Loucy (cell line): ENCODE results near the gene MFSD6.

Experiments
- H2AFZ ChIP-seq: fragments of 200-600 bp; sonication (generic); 2 replicates; pipeline ENCODE4 v1.6.0; 2016; ENCODE audit warnings: antibody characterized with exemption, mild to moderate bottlenecking, low read length, moderate library complexity
- H3F3A ChIP-seq: fragments of 200-600 bp; 2 replicates; pipeline ENCODE4 v1.6.0; 2016; ENCODE audit warnings: antibody characterized with exemption, low read depth, mild to moderate bottlenecking
- H3K27me3 ChIP-seq: fragments of 200-600 bp; sonication (generic); 2 replicates; pipeline ENCODE4 v1.6.1; 2014; ENCODE audit warnings: low read length, mild to moderate bottlenecking; ENCODE audit not compliant: insufficient read depth, poor library complexity, severe bottlenecking
- H3K36me3 ChIP-seq: fragments of 200-600 bp; sonication (generic); 2 replicates; pipeline ENCODE4 v1.6.1; 2016; ENCODE audit warnings: low read length; ENCODE audit not compliant: insufficient read depth
- H3K4me1 ChIP-seq: fragments of 200-600 bp; sonication (generic); 2 replicates; pipeline ENCODE4 v1.5.1; 2014; ENCODE audit warnings: low read length, mild to moderate bottlenecking; ENCODE audit not compliant: insufficient read depth, poor library complexity, severe bottlenecking
- H3K4me2 ChIP-seq: fragments of 200-600 bp; sonication (generic); 2 replicates; pipeline ENCODE4 v1.6.0; 2014; ENCODE audit warnings: antibody characterized with exemption, low read length, low read depth, mild to moderate bottlenecking; ENCODE audit not compliant: poor library complexity, severe bottlenecking
- H3K4me3 ChIP-seq: fragments of 200-600 bp; sonication (generic); 2 replicates; pipeline ENCODE4 v1.5.1; 2014; ENCODE audit warnings: low read length, mild to moderate bottlenecking, mixed read lengths; ENCODE audit not compliant: poor library complexity, severe bottlenecking
- H3K79me2 ChIP-seq: fragments of 200-600 bp; sonication (generic); 2 replicates; pipeline ENCODE4 v1.6.1; 2014; ENCODE audit warnings: low read length; ENCODE audit not compliant: insufficient read depth
- H3K9ac ChIP-seq: fragments of 200-600 bp; sonication (generic); 2 replicates; pipeline ENCODE4 v1.6.0; 2014; ENCODE audit warnings: mild to moderate bottlenecking, low read depth, low read length, moderate library complexity; ENCODE audit not compliant: poor library complexity, severe bottlenecking
- H3K9me2 ChIP-seq: fragments of 200-600 bp; sonication (generic); replicated peaks from 2 replicates; pipeline ENCODE4 v1.6.1; 2016; ENCODE audit warnings: low read depth, low read length, mixed read lengths
- H3K9me3 ChIP-seq: fragments of 200-600 bp; sonication (generic); 2 replicates; pipeline ENCODE4 v1.6.1; 2014; ENCODE audit warnings: mild to moderate bottlenecking, antibody characterized with exemption, low read length, low read depth; ENCODE audit not compliant: insufficient read depth
- H4K20me1 ChIP-seq: fragments of 200-600 bp; sonication (generic); 2 replicates; pipeline ENCODE4 v1.6.0; 2014; ENCODE audit warnings: antibody characterized with exemption, low read length, mild to moderate bottlenecking; ENCODE audit not compliant: insufficient read depth, poor library complexity, severe bottlenecking
- EZH2phosphoT487 ChIP-seq: fragments of 200-600 bp; IDR thresholded peaks from 2 replicates; pipeline ENCODE4 v1.6.1; 2018; ENCODE audit warnings: antibody characterized with exemption, mild to moderate bottlenecking, moderate library complexity, borderline replicate concordance
- TF ChIP-seq, protein P1 (sequence below): fragments of 200-600 bp; sonication (generic); conservative IDR thresholded peaks from 2 replicates; pipeline ENCODE4 v1.5.1; 2014; ENCODE audit warnings: mild to moderate bottlenecking, antibody characterized with exemption, low read length

Gene MFSD6

DNA sequence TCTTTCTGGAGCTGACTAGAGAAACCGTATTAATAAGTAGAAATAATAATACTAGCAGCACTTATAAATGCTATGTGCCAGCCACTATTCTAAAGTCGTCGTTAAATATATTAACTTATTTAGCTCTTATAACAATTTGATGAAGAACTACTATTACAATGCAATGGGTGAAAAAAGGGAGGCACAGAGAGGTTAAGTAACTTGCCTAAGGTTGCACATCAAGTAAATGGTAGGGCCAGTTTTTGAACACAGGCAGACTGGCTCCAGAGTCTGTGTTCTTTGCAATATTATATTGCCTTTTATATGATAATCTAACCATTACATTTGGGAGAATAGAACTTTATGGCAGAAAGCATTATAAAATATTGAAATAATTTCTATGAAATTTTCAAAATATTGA, 47.2 kb upstream of the MFSD6 start:
- Histone ChIP-seq H3K36me3 (no peaks in the 10 kb centered on the region; the same call in 1 of the 2 replicates), H3K79me2 (no peaks in the 10 kb centered on the region), H2AFZ (no peak overlapping the region), H3K4me1 (peaks cover 11% of the 10 kb centered on the region), H3K4me2 (no peak overlapping the region), H3F3A (no peaks in the 10 kb centered on the region), H3K9me2 (no peaks in the 10 kb centered on the region), H4K20me1 (no peaks in the 10 kb centered on the region), H3K9me3 (no peaks in the 10 kb centered on the region), H3K27me3 (no peaks in the 10 kb centered on the region), H3K9ac (no peak overlapping the region), H3K4me3 (no peak overlapping the region)
- TF ChIP-seq, protein P1, sequence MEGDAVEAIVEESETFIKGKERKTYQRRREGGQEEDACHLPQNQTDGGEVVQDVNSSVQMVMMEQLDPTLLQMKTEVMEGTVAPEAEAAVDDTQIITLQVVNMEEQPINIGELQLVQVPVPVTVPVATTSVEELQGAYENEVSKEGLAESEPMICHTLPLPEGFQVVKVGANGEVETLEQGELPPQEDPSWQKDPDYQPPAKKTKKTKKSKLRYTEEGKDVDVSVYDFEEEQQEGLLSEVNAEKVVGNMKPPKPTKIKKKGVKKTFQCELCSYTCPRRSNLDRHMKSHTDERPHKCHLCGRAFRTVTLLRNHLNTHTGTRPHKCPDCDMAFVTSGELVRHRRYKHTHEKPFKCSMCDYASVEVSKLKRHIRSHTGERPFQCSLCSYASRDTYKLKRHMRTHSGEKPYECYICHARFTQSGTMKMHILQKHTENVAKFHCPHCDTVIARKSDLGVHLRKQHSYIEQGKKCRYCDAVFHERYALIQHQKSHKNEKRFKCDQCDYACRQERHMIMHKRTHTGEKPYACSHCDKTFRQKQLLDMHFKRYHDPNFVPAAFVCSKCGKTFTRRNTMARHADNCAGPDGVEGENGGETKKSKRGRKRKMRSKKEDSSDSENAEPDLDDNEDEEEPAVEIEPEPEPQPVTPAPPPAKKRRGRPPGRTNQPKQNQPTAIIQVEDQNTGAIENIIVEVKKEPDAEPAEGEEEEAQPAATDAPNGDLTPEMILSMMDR, result no peak
- TF ChIP-seq EZH2phosphoT487, result no peak

- no peaks in the 10 kb centered on the region; the same call in 1 of the 2 replicates for H3K36me3 ChIP-seq
- H3K4me2 ChIP-seq, result no peak overlapping the region
- H3K4me1 ChIP-seq, result peaks cover 11% of the 10 kb centered on the region
- H3K4me3 ChIP-seq, result no peak overlapping the region
- no peaks in the 10 kb centered on the region for H3K9me3 ChIP-seq
- H2AFZ ChIP-seq, result no peak overlapping the region
- H3F3A ChIP-seq, result no peaks in the 10 kb centered on the region
- H3K79me2 ChIP-seq, result no peaks in the 10 kb centered on the region
- no peaks in the 10 kb centered on the region for H4K20me1 ChIP-seq
- H3K9ac ChIP-seq, result no peak overlapping the region
- H3K27me3 ChIP-seq, result no peaks in the 10 kb centered on the region
- no peaks in the 10 kb centered on the region for H3K9me2 ChIP-seq
- TF ChIP-seq, protein P1, result no peak
- no peak for TF ChIP-seq EZH2phosphoT487
Measured at GRCh38 chr2:190361572-190361971, 46.6 kb upstream of the MFSD6 start.

- Histone ChIP-seq H3K4me3 (no peak overlapping the region), H3K9me3 (no peaks in the 10 kb centered on the region), H3F3A (no peaks in the 10 kb centered on the region), H3K27me3 (no peaks in the 10 kb centered on the region), H2AFZ (no peak overlapping the region), H3K4me1 (peaks cover 11% of the 10 kb centered on the region), H3K36me3 (no peaks in the 10 kb centered on the region; the same call in 1 of the 2 replicates), H3K4me2 (no peak overlapping the region), H4K20me1 (no peaks in the 10 kb centered on the region), H3K9ac (no peak overlapping the region), H3K9me2 (no peaks in the 10 kb centered on the region), H3K79me2 (no peaks in the 10 kb centered on the region)
- TF ChIP-seq, protein P1, result no peak
- no peak for TF ChIP-seq EZH2phosphoT487
Measured at GRCh38 chr2:190362894-190363293, 45.3 kb upstream of the MFSD6 start.
